HepG2 (cell line): ENCODE measurements around the gene CEP97. TPM values are rescaled to one million over a fixed set of nuclear protein-coding genes. Genes with fewer than 3 reads are reported as not detected.

Experiments
- AGO1 ChIP-seq: fragments of 200-400 bp; formaldehyde crosslinking; IDR thresholded peaks from 2 replicates; pipeline ENCODE4 v1.6.1; 2017; ENCODE audit warnings: mild to moderate bottlenecking, low read depth, low read length, moderate library complexity; ENCODE audit not compliant: poor library complexity, severe bottlenecking
- BORCS8-MEF2B ChIP-seq: sonication (generic); formaldehyde crosslinking; IDR thresholded peaks from 2 replicates; pipeline ENCODE4 v1.8.0; 2022; ENCODE audit warnings: mild to moderate bottlenecking, missing genetic modification reagents
- CAMTA2 ChIP-seq: sonication (generic); formaldehyde crosslinking; IDR thresholded peaks from 2 replicates; pipeline ENCODE4 v1.4.0; 2020; ENCODE audit warnings: mild to moderate bottlenecking, missing genetic modification reagents, borderline replicate concordance
- PHF20 ChIP-seq: sonication (generic); formaldehyde crosslinking; IDR thresholded peaks from 2 replicates; pipeline ENCODE4 v1.5.0; 2020; ENCODE audit warnings: mild to moderate bottlenecking, missing genetic modification reagents
- SOX13 ChIP-seq, 3 experiments: fragments of 450-650 bp in 1 of 3; sonication (generic) in 1 of 3; formaldehyde crosslinking in 1 of 3; IDR thresholded peaks in 2 of 3; conservative IDR thresholded peaks in 1 of 3; 2 replicates each; pipeline versions ENCODE4 v1.5.0 to v1.6.1; 2016 to 2020; ENCODE audit warnings: antibody characterized with exemption in 1 of 3, mild to moderate bottlenecking in 1 of 3, missing compliant biosample characterization in 1 of 3, missing genetic modification reagents in 1 of 3, moderate library complexity in 1 of 3
- SP4 ChIP-seq: sonication (generic); formaldehyde crosslinking; IDR thresholded peaks from 2 replicates; pipeline ENCODE4 v1.8.1; 2023; ENCODE audit warnings: mild to moderate bottlenecking, missing genetic modification reagents
- ZNF441 ChIP-seq: sonication (generic); formaldehyde crosslinking; IDR thresholded peaks from 2 replicates; pipeline ENCODE4 v1.7.0; 2021; ENCODE audit warnings: missing genetic modification reagents, borderline replicate concordance
- polyA plus RNA-seq, 8 experiments: library from polyadenylated mRNA; depleted of rRNA in 3 of 8; stranded (reverse) in 7 of 8; unstranded in 1 of 8; fragments of >200 nt; fragmentation: Illumina TruSeq in 4 of 8; extraction: Trizol in 4 of 8; gene quantifications; 2 replicates each; pipeline versions ENCODE4 v1.2.1 to v1.2.3, GENCODE V29; 2011 to 2016; ENCODE audit warnings: low read depth in 4 of 8, missing spikeins in 1 of 8, mixed read lengths in 1 of 8; ENCODE audit not compliant: insufficient read depth in 1 of 8
- total RNA-seq, 5 experiments: library from RNA; depleted of rRNA; stranded (reverse); fragments of >200 nt; fragmentation: Illumina TruSeq; extraction: Trizol; gene quantifications; 2 replicates each; pipeline ENCODE4 v1.2.3, GENCODE V29; 2016; ENCODE audit warnings: low read depth in 1 of 5
- TF ChIP-seq, protein P1 (sequence below): sonication (generic); formaldehyde crosslinking; IDR thresholded peaks from 2 replicates; pipeline ENCODE4 v1.5.0; 2020; ENCODE audit warnings: mild to moderate bottlenecking, missing genetic modification reagents
- TF ChIP-seq, protein P2 (sequence below): sonication (generic); formaldehyde crosslinking; IDR thresholded peaks from 2 replicates; pipeline ENCODE4 v1.8.0; 2023; ENCODE audit warnings: mild to moderate bottlenecking, missing genetic modification reagents
- TF ChIP-seq, protein P3 (sequence below): sonication (generic); formaldehyde crosslinking; IDR thresholded peaks from 2 replicates; pipeline ENCODE4 v1.8.1; 2023; ENCODE audit warnings: missing genetic modification reagents, mild to moderate bottlenecking, borderline replicate concordance
- TF ChIP-seq, protein P4 (sequence below): sonication (generic); formaldehyde crosslinking; IDR thresholded peaks from 2 replicates; pipeline ENCODE4 v1.4.0; 2020; ENCODE audit warnings: missing genetic modification reagents, mild to moderate bottlenecking, borderline replicate concordance
- TF ChIP-seq, protein P5 (sequence below): sonication (generic); formaldehyde crosslinking; IDR thresholded peaks from 2 replicates; pipeline ENCODE4 v1.4.0; 2020; ENCODE audit warnings: mild to moderate bottlenecking, missing genetic modification reagents, borderline replicate concordance
- TF ChIP-seq, protein P6 (sequence below): sonication (generic); formaldehyde crosslinking; IDR thresholded peaks from 2 replicates; pipeline ENCODE4 v1.4.0; 2020; ENCODE audit warnings: low read depth, mild to moderate bottlenecking, missing genetic modification reagents
- TF ChIP-seq, protein P7 (sequence below): sonication (generic); formaldehyde crosslinking; IDR thresholded peaks from 2 replicates; pipeline ENCODE4 v1.5.1; 2020; ENCODE audit warnings: mild to moderate bottlenecking, moderate library complexity, missing genetic modification reagents

Gene CEP97
- total and polyA plus RNA-seq, 2 of the 13 experiments (the other 11 are each of a cell fraction or from before 2014, with no cell fraction given): 0.99 to 6.5 TPM

DNA sequence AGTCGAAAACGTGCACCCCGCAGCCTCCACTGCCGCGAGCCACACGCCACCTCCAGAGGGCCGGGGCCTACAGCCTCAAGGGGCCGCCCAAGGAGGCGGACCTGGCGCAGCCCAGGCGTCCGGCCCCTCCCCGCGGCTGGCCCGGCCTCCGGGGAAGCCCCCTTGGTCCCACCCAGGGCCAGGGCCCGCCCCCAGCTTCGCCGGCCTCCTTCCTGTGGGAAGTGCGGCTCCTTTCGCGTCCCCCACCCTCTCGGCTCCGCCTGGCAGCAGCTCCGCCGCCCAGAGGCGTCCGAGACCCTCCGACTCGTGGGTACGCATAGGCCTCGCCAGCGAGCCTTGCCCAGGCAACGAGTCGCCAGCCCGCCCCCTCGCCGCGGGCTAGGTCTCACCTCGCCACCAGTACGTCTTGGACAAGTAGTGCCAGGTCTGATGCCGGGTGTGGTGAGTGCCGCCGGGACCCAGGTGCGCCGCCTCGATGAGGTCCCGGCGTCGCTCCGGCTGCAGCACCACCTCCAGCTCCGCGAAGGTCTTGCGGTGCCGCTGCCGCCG lies 48.1 kb upstream of the CEP97 start (continued):
- TF ChIP-seq, protein P1, sequence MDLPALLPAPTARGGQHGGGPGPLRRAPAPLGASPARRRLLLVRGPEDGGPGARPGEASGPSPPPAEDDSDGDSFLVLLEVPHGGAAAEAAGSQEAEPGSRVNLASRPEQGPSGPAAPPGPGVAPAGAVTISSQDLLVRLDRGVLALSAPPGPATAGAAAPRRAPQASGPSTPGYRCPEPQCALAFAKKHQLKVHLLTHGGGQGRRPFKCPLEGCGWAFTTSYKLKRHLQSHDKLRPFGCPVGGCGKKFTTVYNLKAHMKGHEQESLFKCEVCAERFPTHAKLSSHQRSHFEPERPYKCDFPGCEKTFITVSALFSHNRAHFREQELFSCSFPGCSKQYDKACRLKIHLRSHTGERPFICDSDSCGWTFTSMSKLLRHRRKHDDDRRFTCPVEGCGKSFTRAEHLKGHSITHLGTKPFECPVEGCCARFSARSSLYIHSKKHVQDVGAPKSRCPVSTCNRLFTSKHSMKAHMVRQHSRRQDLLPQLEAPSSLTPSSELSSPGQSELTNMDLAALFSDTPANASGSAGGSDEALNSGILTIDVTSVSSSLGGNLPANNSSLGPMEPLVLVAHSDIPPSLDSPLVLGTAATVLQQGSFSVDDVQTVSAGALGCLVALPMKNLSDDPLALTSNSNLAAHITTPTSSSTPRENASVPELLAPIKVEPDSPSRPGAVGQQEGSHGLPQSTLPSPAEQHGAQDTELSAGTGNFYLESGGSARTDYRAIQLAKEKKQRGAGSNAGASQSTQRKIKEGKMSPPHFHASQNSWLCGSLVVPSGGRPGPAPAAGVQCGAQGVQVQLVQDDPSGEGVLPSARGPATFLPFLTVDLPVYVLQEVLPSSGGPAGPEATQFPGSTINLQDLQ (CRISPR knock-in tag): no peak
- TF ChIP-seq, protein P2, sequence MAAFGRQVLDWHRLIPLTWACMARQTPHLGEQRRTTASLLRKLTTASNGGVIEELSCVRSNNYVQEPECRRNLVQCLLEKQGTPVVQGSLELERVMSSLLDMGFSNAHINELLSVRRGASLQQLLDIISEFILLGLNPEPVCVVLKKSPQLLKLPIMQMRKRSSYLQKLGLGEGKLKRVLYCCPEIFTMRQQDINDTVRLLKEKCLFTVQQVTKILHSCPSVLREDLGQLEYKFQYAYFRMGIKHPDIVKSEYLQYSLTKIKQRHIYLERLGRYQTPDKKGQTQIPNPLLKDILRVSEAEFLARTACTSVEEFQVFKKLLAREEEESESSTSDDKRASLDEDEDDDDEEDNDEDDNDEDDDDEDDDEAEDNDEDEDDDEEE (CRISPR knock-in tag): no peak
- no peak for TF ChIP-seq AGO1
- peak; percentile 82; the same call in 1 of the 2 replicates for TF ChIP-seq CAMTA2 (CRISPR knock-in tag)
- TF ChIP-seq ZNF441 (CRISPR knock-in tag): no peak
- TF ChIP-seq, protein P3, sequence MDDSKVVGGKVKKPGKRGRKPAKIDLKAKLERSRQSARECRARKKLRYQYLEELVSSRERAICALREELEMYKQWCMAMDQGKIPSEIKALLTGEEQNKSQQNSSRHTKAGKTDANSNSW (CRISPR knock-in tag): no peak
- TF ChIP-seq BORCS8-MEF2B (CRISPR knock-in tag): 0 out of 2 replicates have a peak, but pooled peaks have one; percentile 54
- peak; percentile 83 for TF ChIP-seq SP4 (CRISPR knock-in tag)
- peak; percentile 77 for TF ChIP-seq PHF20 (CRISPR knock-in tag)
- TF ChIP-seq, protein P4, sequence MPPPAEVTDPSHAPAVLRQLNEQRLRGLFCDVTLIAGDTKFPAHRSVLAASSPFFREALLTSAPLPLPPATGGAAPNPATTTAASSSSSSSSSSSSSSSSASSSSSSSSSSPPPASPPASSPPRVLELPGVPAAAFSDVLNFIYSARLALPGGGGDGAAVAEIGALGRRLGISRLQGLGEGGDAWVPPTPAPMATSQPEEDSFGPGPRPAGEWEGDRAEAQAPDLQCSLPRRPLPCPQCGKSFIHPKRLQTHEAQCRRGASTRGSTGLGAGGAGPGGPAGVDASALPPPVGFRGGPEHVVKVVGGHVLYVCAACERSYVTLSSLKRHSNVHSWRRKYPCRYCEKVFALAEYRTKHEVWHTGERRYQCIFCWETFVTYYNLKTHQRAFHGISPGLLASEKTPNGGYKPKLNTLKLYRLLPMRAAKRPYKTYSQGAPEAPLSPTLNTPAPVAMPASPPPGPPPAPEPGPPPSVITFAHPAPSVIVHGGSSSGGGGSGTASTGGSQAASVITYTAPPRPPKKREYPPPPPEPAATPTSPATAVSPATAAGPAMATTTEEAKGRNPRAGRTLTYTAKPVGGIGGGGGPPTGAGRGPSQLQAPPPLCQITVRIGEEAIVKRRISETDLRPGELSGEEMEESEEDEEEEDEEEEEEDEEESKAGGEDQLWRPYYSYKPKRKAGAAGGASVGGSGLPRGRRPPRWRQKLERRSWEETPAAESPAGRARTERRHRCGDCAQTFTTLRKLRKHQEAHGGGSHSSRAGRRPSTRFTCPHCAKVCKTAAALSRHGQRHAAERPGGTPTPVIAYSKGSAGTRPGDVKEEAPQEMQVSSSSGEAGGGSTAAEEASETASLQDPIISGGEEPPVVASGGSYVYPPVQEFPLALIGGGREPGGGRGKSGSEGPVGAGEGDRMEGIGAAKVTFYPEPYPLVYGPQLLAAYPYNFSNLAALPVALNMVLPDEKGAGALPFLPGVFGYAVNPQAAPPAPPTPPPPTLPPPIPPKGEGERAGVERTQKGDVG (CRISPR knock-in tag): no peak
- TF ChIP-seq, protein P5, sequence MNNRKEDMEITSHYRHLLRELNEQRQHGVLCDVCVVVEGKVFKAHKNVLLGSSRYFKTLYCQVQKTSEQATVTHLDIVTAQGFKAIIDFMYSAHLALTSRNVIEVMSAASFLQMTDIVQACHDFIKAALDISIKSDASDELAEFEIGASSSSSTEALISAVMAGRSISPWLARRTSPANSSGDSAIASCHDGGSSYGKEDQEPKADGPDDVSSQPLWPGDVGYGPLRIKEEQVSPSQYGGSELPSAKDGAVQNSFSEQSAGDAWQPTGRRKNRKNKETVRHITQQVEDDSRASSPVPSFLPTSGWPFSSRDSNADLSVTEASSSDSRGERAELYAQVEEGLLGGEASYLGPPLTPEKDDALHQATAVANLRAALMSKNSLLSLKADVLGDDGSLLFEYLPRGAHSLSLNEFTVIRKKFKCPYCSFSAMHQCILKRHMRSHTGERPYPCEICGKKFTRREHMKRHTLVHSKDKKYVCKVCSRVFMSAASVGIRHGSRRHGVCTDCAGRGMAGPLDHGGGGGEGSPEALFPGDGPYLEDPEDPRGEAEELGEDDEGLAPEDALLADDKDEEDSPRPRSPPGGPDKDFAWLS: no peak
- no peak for TF ChIP-seq SOX13 (IDR thresholded peaks at IDR 0.05)
- no peak for TF ChIP-seq SOX13 (CRISPR knock-in tag; conservative IDR thresholded peaks at IDR 0.05 in 1 of 2, IDR thresholded peaks at IDR 0.05 in 1 of 2)
- TF ChIP-seq, protein P6, sequence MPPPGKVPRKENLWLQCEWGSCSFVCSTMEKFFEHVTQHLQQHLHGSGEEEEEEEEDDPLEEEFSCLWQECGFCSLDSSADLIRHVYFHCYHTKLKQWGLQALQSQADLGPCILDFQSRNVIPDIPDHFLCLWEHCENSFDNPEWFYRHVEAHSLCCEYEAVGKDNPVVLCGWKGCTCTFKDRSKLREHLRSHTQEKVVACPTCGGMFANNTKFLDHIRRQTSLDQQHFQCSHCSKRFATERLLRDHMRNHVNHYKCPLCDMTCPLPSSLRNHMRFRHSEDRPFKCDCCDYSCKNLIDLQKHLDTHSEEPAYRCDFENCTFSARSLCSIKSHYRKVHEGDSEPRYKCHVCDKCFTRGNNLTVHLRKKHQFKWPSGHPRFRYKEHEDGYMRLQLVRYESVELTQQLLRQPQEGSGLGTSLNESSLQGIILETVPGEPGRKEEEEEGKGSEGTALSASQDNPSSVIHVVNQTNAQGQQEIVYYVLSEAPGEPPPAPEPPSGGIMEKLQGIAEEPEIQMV (CRISPR knock-in tag): no peak
- TF ChIP-seq, protein P7, sequence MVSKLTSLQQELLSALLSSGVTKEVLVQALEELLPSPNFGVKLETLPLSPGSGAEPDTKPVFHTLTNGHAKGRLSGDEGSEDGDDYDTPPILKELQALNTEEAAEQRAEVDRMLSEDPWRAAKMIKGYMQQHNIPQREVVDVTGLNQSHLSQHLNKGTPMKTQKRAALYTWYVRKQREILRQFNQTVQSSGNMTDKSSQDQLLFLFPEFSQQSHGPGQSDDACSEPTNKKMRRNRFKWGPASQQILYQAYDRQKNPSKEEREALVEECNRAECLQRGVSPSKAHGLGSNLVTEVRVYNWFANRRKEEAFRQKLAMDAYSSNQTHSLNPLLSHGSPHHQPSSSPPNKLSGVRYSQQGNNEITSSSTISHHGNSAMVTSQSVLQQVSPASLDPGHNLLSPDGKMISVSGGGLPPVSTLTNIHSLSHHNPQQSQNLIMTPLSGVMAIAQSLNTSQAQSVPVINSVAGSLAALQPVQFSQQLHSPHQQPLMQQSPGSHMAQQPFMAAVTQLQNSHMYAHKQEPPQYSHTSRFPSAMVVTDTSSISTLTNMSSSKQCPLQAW: peak; percentile 44; the same call in 1 of the 2 replicates
